GM19463 (cell line): ENCODE results near the gene IGFL4.

Experiments used
- ATAC-seq: cut with Tn5 transposase; IDR thresholded peaks from one replicate; pipeline ENCODE4 v1.9.1; 2021; ENCODE audit warnings: mild to moderate bottlenecking, moderate library complexity; ENCODE audit not compliant: unreplicated experiment

Gene IGFL4

GRCh38 chr19:46022061-46022430, 18.8 kb downstream of the IGFL4 start:
- ATAC-seq: no peak

- ATAC-seq: no peak
Observed at GRCh38 chr19:46021531-46022041, 19.2 kb downstream of the IGFL4 start.

- no peak for ATAC-seq
Observed at GRCh38 chr19:46020819-46021125, 20.0 kb downstream of the IGFL4 start.

DNA sequence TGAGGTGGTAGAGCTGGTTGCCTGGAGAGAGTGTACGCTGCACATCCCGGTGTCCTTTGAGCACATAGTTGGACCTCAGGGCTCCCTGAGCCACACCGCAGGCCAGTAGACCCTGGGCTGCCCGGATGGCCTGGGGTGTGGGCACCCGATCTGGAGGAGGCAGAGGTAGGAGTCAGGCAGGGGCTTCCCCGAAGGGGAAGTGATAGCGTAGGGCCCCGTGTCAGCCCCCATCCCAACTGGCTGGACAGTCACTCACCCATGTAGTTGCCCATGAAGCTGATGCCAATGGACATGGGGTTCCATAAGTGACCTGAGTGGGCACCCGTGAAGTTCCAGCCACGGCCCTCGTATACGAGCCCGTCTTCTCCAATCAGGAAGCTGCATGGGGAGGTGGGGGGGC, 21.5 kb downstream of the IGFL4 start:
- ATAC-seq: no peak

DNA sequence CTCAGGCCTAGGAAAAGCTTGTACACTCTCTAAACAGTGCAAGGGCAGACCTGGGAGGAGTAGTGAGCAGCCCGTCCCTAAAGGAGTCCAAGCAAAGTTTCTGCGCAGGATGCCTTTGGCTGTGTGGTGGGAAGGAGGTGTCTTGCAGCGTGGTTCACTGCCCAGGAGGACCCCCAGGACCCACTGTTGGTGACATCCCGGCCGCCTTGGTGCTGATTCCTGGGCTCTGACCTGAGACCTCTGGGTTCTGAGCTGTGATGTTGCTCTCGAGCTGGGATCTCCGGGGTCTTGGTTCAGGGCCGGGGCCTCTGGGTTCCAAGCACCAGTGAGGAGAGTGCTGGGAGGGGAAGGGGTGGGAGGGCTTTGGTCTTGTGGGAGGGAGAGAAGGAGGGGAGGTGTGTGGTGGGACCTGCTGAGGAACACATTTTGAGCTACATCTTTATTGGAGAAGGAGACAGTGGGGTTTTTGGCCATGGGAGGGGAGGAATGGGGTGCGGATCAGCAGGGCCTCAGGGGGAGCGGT, 22.0 kb downstream of the IGFL4 start:
- no peak for ATAC-seq

- no peak for ATAC-seq
Observed at GRCh38 chr19:46017874-46018675, 22.7 kb downstream of the IGFL4 start.

- no peak for ATAC-seq
Observed at GRCh38 chr19:46017095-46017429, 23.7 kb downstream of the IGFL4 start.

- ATAC-seq: peak; percentile 65
Observed at GRCh38 chr19:46016426-46017094, 24.2 kb downstream of the IGFL4 start.

GRCh38 chr19:46015687-46016425, 24.9 kb downstream of the IGFL4 start:
- ATAC-seq: peak; percentile 27

DNA sequence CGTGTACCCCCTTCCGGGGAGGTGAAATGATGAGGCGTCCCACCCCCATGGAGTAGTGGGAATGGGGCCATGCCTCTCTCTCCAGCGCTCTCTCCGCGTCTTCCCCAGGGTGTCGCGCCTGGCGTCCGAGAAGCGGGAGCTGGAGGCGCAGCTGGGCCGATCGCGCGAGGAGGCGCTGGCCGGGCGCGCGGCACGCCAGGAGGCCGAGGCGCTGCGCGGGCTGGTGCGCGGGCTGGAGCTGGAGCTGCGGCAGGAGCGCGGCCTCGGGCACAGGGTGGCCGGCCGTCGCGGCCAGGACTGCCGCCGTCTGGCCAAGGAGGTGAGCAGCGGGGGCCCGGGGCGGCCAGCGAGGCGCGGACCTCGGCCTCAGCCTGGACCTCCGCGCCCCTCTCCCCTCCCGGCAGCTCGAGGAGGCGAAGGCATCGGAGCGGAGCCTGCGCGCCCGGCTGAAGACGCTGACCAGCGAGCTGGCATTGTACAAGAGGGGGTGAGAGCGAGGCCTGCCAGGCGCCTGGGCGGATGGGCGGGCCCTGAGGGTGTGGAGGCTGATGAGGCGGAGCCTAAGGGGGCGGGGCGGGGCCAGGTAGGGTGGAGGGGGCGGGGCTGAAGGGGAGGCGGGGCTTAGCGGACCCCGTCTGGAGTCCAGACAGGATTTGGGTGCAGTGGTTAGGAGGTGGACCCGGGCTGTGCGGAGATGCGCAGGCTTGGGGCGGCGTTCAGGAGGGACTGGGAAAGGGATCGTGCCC, 25.7 kb downstream of the IGFL4 start:
- no peak for ATAC-seq

GRCh38 chr19:46014534-46014933, 26.3 kb downstream of the IGFL4 start:
- ATAC-seq: no peak

- no peak for ATAC-seq
Observed at GRCh38 chr19:46009530-46010510, 31.0 kb downstream of the IGFL4 start.

DNA sequence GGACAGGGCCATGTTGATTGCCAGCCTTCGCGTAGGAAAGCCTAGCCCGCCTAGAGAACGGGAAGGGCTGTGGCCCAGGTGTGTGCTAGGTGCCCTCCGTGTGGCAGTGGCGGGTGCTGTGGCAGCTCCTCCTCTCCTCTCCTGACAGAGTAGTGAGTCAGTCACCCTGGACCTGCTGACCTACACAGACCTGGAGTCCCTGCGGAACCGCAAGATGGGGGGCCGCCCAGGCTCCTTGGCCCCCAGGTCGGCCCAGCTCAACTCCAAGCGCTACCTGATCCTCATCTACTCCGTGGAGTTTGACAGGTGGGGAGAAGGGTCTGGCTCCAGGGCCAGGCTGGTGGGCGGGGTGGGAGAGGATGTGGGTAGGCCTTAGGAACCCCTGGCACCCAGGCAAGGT, 34.4 kb downstream of the IGFL4 start:
- no peak for ATAC-seq

DNA sequence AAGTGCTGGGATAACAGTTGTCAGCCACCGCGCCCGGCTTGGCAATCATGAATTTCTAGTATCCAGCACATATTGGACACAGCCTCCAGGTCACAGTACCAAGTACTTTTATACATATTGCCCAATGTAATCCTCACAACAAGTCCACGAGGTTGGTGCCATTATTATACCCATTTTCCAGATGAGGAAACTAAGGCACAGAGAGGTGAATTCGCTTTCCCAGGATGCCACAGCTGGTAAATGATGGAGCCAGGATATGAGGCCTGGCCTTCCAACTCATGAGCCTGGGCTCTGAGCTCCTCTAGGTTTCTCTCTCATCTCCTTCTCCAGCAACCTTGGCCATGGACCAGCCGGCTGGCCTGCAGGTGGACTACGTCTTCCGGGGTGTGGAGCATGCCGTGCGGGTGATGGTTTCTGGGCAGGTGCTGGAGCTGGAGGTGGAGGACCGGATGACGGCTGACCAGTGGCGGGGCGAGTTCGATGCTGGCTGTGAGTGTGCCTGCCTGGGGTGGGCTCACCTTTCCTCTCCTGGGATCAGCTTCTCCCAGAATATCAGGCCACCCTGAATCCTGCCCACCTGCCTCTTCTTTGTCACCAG, 38.0 kb downstream of the IGFL4 start:
- no peak for ATAC-seq

DNA sequence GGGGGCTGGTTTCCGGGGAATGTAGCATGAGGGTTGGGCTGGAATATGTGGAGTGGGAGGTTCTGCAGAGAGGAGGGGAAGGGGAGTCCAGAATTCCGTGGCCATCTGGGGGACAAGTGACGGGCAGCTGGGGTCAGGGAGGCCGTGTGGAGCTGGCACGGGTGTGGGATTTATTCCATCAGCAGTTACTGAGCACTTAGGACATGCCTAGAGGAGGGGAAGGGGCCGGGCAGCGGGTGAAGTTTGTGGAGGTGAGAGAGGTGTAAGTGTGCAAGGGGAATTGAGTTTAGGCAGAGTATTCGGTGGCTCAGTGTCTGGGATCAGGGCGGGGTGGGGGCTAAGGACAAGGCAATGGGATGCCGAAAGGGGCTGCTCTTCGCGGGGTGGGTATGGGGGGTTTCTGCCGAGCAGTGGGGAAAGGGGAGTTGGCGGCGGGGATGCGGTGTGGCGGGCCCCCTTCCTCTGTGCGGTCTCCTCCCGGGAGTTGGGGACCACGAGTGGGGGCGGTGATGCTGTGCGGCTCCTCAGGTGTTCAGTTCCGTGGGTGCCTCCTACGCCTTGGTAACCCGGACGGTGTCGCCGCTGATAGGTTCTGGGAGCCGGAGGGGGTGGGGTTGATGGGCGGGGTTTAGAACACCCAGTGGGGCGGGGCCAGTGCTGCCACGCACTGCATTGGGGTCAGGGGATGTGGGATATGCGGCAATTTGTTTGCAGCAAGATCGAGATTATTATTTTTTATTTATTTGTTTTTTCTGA, 40.1 kb downstream of the IGFL4 start:
- ATAC-seq: no peak

GRCh38 chr19:45999653-46000121, 41.1 kb downstream of the IGFL4 start:
- ATAC-seq: no peak

- ATAC-seq: no peak
Observed at GRCh38 chr19:45998834-45999233, 42.0 kb downstream of the IGFL4 start.

DNA sequence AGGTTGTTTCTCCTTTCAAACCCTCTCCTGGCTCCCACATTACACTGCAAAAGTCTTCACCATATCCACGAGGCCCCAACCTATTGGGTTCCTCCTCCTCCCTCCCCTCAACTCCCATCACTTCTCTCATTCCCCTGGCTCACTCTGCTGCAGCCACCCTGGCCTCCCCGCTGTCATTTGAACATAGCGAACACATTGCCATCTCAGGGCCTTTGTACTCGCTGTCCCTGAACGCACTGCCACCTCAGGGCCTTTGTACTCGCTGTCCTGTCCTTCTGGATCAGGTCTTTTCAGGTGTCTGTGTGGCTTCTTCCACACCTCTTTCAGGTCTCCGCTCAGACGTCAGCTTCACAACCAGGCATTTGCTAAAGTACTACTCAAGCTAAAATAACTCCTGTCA, 43.9 kb downstream of the IGFL4 start:
- no peak for ATAC-seq
